NCI-H2196 treated with DMSO at 0.1 percent for 48 hours (cell line): Measurements from ENCODE around the gene UGGT1.
A peak's percentile ranks its signal among the peaks of the same experiment; 100 is the strongest.

ENCODE experiments used
- DNase-seq: peaks from one replicate; lab custom pipeline; 2025; ENCODE audit not compliant: unreplicated experiment; lab: John Stamatoyannopoulos, UW

UGGT1 gene, protein sequence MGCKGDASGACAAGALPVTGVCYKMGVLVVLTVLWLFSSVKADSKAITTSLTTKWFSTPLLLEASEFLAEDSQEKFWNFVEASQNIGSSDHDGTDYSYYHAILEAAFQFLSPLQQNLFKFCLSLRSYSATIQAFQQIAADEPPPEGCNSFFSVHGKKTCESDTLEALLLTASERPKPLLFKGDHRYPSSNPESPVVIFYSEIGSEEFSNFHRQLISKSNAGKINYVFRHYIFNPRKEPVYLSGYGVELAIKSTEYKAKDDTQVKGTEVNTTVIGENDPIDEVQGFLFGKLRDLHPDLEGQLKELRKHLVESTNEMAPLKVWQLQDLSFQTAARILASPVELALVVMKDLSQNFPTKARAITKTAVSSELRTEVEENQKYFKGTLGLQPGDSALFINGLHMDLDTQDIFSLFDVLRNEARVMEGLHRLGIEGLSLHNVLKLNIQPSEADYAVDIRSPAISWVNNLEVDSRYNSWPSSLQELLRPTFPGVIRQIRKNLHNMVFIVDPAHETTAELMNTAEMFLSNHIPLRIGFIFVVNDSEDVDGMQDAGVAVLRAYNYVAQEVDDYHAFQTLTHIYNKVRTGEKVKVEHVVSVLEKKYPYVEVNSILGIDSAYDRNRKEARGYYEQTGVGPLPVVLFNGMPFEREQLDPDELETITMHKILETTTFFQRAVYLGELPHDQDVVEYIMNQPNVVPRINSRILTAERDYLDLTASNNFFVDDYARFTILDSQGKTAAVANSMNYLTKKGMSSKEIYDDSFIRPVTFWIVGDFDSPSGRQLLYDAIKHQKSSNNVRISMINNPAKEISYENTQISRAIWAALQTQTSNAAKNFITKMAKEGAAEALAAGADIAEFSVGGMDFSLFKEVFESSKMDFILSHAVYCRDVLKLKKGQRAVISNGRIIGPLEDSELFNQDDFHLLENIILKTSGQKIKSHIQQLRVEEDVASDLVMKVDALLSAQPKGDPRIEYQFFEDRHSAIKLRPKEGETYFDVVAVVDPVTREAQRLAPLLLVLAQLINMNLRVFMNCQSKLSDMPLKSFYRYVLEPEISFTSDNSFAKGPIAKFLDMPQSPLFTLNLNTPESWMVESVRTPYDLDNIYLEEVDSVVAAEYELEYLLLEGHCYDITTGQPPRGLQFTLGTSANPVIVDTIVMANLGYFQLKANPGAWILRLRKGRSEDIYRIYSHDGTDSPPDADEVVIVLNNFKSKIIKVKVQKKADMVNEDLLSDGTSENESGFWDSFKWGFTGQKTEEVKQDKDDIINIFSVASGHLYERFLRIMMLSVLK (N-terminal part only)

DNA sequence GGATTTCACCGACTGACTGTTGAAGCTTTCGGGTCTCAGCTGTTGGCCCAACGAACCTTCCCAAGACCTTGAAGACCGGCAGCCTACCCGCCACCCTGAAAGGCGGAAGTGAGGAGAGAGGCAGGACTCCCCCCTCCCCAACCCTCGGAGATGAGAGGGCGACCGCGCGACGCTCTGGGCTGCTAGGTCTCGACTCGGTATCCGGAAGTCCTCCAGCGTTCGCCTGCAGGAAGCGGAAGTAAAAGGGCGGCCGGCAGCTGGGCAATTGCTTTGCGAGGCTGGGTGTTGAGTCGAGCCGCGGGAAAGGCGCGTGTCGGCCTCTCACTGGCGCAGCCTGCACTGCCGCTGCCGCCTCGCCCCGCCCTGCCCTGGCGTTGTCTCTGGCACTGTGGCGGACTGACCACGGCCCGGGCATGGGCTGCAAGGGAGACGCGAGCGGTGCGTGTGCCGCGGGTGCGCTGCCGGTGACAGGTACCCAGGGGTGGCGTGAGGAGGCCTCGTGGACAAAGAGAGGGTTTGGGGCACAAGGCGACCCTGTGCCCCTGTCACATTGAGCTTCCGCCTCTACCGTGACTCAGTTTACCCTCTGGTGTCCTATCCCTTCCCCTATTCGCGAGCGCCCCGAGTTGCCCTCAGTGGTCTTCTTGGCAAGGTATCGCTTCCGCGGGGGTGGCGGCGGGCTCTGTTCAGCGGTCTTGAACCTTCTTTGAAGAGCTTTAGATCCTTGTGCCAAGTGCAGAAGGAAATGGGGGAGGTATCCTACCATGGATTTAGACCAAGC lies at the start of gene UGGT1:
TSS of gene UGGT1 (plus strand) at position 256 of the 781 bp plus-strand sequence. CDS start at position 414, 158 bp downstream.
- DNase-seq, result peak; percentile 95

DNA sequence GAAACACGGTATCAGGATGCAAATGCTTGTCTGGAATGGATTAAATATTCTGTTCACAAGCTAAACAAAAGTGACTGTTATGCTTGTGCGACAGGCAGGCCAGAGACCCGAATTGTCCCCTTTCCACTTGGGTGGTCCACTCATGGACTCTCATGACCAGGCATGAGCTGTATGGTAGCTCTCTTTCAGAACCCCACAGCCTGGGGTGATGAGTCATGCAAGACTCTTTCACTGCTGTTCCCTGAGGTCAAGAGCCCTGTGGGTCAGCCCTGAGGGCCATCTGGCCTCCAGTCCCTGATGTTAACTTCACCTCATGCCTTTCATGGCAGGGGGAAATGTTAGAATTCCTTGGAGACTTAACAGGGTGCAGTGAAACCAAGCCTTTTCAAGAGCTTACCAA lies 49.4 kb upstream of the UGGT1 start:
- no peak for DNase-seq

DNA sequence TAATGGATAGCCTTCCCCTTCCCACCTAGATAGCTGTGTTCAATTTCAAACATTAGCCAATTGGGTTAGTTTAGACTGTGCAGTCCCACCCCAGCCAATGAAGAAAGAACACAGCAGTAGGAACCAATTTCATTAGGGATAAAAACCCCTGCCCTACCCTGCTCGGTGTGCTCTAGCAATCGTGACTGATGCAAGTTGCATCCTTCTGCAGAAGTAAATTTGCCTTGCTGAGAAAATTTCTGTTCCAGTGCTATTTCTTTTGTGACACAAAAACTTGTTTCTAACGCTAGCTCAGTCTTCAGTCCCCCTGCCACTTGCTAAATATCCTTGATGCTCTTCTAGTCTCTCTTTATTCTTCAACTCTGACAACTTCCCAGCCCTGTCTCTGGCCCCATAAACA lies 48.0 kb upstream of the UGGT1 start:
- no peak for DNase-seq

DNA sequence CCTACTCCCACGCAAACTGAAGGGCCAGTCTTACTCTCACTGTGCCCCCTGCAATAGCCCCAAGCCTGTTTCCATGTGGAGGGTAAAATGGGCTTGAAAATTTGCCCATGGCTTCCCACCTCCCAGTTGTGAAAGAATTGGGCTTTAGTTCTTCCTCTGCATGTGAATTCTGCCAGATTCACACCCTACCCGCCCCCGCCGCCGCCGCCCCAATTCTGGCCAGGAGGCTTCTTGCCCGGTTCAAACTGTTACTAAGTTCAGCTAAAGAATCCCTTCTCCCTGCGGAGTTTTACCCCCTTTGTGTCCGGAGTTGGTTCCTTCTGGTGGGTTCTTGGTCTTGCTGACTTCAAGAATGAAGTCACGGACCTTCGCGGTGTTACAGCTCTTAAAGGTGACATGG lies 37.7 kb upstream of the UGGT1 start:
- DNase-seq, result no peak

DNA sequence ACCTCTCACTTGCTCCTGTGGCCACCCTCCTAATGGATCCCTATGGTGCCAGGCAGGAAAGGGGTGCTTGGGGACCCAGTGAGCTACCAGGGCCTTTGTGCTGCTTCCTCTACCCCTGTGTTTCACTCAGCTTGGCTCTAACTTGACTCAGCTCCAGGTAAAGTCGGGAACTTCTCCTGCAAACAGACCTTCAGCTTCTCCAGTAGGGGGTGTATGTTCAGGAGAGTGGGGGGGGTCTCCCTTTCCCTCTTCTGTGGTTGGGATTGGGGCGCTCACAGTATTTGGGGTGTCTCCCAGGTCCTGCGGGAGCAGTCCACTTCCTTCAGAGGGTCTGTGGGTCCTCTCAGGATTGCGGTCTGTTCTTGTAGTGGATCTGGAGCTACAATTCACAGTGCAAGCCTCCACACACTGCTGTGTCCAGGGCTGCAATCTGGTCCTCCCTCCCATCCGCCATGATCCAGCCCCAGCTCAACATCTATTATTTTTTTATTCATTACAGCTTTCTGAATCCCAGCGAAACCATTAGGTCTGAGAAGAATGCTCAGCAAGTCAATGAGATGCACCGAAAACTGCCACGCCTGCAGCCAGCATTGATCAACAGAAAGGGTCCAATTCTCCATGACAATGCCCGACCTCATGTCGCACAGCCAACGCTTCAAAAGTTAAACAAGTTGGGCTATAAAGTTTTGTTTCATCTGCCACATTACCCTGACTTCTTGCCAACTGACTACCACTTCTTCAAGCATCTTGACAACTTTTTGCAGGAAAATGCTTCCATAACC lies 36.7 kb upstream of the UGGT1 start:
- DNase-seq, result no peak

DNA sequence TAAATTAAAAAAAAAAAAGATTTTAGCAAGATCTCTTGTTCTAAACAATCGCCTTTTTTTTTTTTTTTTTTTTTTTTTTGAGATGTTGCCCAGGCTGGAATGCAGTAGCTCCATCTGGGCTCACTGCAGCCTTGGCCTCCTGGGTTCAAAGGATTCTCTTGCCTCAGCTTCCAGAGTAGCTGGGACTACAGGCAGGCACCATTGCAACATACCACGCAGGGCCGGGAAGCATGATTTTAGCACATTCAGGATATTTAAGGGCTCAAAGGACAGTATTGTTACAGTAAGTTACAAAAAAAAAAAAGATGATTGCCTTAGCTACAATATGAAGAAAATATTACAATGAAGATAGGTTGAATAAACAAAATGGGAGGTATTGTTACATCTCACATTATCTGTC lies 33.7 kb upstream of the UGGT1 start:
- DNase-seq, result no peak

DNA sequence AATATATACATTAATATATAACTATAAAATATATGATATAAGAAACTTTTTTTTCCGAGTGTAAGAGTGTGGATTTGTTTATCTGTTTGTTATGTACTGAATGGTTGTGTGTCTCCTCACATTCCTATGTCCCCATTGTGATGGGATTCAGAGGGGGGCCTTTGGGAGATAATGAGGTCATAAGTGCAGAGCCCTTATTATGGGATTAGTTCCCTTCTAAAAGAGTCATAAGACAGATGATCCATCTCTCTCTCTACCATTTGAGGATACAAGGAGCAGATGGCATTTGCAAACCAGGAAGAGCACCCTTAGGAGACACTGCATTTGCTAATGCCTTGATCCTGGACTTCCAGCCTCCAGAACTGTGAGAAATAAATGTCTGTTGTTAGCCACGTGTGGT lies 32.9 kb upstream of the UGGT1 start:
- no peak for DNase-seq

DNA sequence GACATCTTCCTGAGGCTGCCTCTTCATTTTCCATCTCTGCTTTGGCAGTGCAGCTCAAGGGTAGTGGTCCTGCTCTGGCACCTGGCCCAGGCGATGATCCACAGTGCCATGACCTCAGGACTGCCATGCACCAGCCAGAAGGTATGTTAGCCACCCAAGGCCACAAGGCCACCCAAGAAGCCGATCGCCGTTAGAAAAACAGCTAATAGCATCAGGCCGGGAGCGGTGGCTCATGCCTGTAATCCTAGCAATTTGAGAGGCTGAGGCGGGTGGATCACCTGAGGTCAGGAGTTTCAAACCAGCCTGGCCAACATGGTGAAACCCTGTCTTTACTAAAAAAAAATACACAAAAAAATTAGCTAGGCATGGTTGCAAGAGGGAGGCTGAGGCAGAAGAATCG lies 28.4 kb upstream of the UGGT1 start:
- no peak for DNase-seq

DNA sequence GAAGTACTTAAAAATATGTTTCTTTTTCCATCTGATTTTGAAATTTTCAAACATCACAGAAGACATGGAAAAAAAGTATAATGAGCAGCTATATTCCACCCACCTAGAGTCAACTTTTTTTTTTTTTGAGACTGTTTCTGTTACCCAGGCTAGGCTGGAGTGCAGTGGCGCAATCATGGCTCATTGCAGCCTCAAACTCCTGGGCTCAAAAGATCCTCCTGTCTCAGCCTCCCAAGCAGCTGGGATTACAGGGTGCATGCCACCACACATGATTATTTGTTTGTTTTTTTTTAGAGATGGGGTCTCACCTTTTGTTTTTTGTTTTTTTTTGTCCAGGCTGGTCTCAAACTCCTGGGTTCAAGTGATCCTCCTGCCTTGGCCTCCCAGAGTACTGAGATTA lies 26.6 kb upstream of the UGGT1 start:
- no peak for DNase-seq

DNA sequence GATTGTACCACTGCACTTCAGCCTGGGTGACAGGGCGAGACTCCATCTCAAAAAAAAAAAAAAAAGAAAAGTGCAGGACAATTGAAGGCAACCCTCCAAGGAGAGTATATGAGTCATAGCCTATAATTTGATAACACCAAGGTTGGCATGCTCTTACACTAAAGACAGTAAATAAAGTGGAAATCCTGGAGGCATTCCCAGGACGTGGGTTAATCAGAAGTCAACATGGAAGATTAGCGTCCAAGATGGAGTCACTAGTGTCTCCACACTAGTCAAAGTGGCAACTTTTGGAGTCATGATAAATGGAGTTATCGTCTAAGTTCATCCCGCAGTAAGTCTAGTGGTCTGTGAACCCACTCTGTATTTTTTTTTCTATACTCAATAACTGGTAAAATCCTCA lies 21.2 kb upstream of the UGGT1 start:
- DNase-seq, result no peak

DNA sequence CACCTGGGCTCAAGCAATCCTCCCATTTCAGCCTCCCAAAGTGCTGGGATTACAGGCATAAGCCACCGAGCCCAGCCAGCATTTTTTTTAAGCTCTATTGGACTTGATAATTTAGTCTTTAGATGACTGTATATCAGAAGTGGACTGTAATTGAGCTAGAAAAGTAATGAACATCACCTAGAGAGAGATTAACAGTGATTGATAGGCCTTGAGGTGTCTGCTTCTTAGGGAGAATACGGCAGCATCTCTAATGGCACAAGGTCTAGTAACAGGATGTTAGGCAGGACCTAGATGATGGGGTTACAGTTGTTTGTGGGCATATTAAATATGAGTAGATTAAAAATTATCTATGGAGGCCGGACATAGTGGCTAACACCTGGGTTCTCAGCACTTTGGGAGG lies 17.7 kb upstream of the UGGT1 start:
- no peak for DNase-seq

DNA sequence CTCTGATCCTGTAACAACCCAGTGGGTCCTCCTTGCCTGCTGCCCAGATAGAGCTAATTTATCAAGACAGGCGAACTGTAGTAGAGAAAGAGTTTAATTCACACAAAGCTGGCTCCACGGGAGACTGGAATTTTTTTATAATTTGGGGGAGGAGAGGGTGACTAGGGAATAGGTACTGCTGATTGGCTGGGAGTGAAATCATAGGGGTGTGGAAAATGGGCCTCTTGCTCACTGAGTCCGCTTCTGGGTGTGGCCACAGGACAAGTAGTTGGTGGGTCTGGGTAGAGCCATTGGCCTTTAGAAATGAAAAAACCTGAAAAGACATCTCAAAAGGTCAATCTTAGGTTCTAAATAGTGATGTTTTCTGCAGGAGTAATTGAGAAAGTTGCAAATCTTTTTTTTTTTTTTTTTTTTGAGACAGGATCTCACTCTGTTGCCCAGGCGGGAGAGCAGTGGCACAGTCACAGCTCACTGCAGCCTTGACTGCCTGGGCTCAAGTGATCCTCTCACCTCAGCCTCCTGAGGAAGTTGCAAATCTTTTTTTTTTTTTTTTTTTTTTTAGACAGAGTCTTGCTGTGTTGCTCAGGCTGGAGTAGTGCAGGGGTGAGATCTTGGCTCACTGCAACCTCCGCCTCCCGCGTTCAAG lies 14.4 kb upstream of the UGGT1 start:
- DNase-seq, result no peak

DNA sequence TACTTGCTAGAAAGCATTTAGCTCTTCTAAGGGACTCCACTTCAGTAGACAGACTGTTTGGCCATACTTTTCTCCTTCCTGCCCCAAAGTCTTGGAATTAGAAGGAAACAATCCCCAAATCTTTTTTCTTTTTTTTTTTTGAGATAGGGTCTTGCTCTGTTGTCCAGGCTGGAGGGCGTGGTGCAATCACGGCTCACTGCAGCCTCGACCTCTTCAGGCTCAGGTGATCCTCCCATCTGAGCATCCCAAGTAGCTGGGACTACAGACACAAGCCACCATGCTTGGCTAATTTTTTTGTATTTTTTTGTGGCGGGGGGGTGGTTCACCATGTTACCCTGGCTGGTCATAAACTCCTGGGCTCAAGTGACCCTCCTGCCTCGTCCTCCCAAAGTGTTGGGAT lies 6.2 kb upstream of the UGGT1 start:
- DNase-seq, result no peak

DNA sequence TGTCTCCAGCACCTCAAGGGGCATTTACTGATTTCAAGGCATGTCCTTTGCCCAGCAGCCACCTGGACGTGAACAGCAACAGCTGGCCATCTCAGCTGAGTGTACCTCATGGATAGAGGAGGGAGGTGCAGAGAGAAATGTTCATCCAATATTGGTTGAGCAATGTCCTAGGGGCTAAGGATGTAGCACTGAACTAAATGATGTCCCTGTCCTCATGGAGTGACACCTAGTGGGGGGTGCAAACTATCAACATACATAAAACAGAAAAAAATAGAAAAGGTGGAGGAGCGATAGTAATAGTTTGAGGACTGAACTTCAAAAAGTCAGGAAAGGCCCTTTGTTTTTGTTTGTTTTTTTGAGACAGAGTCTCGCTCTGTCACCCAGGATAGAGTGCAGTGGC lies 4.8 kb upstream of the UGGT1 start:
- no peak for DNase-seq

DNA sequence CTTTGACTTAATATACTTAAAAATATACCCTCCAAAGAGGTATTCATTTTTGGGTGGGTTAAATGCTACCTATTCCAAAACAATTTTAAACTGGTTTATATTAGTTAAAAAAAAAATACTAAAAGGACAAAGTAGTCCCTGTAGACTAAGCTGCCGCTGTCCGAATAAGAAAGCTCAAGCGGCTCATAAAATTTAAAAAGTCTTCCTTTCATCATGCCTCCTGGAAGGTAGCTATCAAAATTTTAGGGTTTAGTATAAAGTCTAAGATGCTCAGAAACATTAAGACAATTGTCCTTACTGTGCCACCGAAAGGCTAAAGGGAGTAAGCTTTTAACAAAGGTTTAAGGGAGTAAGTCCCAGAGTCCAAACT lies 440 bp upstream of the UGGT1 start:
- no peak for DNase-seq

DNA sequence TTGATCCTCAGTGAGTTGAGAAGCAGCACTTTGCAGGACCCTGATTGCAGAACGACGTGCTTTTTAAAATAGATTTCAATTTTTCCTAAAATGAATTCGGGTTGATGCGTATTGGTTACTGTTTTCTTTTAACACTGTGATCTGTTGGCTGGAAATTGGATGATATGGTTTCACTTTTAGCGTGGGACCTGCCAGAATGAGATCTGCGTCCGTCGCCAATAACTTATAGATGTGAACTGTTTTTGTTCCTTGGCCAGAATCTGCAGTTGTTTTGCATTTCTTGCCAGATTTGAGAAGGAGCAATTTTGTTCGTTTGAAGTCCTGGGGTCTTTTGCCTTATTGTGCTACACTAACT lies 703 bp downstream of the UGGT1 start:
- DNase-seq, result no peak

DNA sequence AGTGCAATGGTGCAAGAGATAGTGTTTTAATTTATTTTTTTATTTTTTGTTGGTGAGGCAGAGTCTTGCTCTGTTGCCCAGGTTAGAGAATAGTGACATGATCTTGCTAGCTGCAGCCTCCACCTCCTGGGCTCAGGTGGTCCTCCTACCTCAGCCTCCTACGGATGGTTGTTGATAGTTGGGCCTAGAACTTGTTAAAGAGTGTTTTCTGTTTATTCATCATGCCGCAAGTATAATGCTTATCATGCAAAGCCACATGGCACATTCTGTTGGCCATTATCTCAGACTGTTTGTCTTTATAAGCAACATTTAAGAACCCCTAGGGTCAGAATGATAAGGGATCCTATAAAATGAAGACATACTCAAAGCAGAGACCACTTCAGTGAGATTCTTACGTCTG lies 1.7 kb downstream of the UGGT1 start:
- DNase-seq, result no peak

DNA sequence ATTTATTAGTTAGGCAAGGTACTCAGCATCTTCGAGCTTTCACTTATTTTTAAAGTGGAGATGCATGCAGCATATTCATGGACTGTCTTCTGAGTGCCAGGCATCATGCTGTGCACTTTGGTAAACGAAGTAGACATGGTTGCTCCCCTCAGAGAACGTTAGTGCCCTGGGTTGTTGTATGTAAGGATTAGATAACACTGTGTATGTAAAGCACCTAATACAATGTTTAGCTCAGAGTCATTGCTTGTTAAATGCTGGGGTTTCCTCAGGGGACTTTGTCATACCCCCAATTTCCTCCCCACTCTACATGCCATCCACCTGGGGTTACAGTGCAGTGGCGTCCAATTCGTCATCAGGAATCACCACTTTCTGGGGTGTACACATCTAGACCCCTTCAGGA lies 2.8 kb downstream of the UGGT1 start:
- DNase-seq, result no peak

DNA sequence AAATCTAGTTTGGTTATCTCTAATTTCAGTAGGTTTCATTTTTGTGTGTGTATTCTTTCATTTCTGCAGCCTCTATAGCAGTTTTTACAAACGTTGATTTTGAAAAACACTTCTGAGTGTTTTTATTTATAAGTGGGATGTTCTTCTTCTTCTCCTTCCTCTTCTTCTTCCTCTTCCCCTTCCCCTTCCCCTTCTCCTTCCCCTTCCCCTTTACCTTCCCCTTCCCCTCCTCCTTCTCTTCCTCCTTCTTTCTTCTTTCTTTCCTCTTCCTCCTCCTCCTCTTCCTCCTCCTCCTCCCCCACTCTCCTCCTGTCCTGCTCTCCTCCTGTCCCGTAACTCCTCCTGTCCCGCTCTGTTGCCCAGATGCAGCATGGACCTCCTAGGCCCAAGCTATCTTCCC lies 4.2 kb downstream of the UGGT1 start:
- no peak for DNase-seq

DNA sequence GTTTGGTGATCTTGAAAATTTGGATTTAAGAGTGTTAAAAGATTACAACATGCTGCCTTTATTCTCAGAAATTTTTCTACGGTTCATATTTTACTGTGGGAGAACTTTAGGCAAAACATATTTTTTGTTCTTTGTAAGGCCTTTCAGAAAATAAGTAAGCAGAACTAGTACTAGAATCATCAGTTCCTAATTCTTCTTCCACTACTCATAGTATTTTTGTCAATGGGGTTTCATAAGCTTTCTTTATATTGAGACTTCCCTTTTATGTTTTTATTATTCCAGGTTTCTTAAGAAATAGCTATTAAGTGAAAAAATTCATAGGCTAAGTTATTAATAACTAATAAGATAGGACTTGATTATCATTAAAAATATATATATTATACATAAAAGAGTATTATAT lies 12.4 kb downstream of the UGGT1 start:
- DNase-seq, result no peak
